ENCODE measurements around the gene PNLIPRP2.

- TF ChIP-seq CTCF (IDR thresholded peaks at IDR 0.05) (peak; percentile 52), RAD21 (conservative IDR thresholded peaks at IDR 0.05 in 1 of 2, IDR thresholded peaks at IDR 0.05 in 1 of 2) (peak; percentile 47 to 67), MYC (IDR thresholded peaks at IDR 0.05; ENCODE audit: borderline replicate concordance, low read length) (no peak), MAFK (IDR thresholded peaks at IDR 0.05; ENCODE audit: partially characterized antibody) (no peak), USF2 (IDR thresholded peaks at IDR 0.05) (no peak), POLR2A (IDR thresholded peaks at IDR 0.05; ENCODE audit: low read length) (no peak), SREBF2 (IDR thresholded peaks at IDR 0.05) (no peak), ZC3H11A (IDR thresholded peaks at IDR 0.05) (no peak), RNF2 (IDR thresholded peaks at IDR 0.05; ENCODE audit: borderline replicate concordance, low read depth) (no peak), MAX (IDR thresholded peaks at IDR 0.05) (no peak), ZSCAN20 (CRISPR knock-in tag; IDR thresholded peaks at IDR 0.05) (no peak), E2F6 (IDR thresholded peaks at IDR 0.05; ENCODE audit: borderline replicate concordance, low read depth) (no peak), FOSL2 (IDR thresholded peaks at IDR 0.05) (no peak), FOSL2 (CRISPR knock-in tag; IDR thresholded peaks at IDR 0.05) (no peak)
Observed at GRCh38 chr10:116627386-116627933, 6.7 kb downstream of the PNLIPRP2 start.

Data from A549 (cell line).